NCI-H2029 treated with DMSO at 0.1 percent for 48 hours (cell line): Measurements from ENCODE around the gene SRSF3.
"Not testable (repeated sequence)": the region's sequence is repeated elsewhere in the genome, so short reads cannot be mapped to it uniquely, and the experiment has no call there.

Source experiments
- DNase-seq: peaks from one replicate; lab custom pipeline; 2025; lab: John Stamatoyannopoulos, UW

Gene SRSF3

DNA sequence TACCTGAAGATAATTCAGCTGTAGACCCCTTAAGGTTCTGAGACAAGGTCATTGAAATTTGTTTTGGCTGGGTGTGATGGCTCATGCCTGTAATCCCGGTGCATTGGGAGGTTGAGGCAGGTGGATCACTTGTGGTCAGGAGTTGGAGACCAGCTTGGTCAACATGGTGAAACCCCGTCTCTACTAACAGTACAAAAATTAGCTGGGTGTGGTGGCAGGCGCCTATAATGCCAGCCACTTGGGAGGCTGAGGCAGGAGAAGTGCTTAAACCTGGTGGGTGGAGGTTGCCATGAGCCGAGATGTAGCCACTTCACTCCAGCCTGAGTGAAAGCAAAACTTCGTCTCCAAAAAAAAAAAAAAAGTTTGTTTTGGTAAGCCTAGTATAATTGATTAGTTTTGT is 11.0 kb downstream of the SRSF3 start:
- no peak for DNase-seq

DNA sequence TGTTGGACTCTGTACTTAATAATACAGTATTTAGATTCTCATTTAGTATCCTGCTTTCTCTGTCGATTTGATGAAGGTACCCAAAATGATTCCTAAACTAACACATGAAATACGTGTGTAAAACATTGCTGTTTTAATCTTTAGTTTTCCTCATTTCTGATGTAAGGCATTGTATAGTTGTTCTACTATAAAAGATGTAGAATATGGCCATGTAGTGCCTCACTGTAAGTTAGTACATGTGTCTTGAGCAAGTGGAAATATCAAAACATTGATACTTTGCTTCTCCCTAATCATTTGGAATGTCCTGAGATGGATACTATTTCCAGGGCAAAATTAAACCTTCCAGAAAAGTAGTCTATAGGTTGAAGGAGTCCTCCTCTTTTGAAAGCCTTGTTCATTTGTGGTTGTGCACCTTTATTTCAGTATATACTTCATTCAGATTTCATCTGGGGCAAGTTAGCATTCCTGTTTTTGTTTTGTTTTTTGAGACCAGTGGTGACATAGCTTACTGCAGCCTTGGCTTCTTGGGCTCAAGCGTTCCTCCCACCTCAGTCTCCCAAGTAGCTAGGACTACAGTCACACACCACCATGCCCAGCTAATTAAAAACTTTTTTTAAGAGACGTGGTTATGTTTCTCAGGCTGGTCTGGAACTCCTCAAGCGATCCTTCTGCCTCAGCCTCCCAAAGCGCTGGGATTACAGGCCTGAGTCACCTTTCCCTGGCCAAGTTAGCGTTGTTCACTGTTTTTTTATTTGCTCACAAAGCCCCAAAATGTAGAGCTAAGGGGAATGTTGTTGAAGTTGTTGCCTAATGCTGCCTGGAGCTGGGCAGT is 11.6 kb downstream of the SRSF3 start:
- no peak for DNase-seq

DNA sequence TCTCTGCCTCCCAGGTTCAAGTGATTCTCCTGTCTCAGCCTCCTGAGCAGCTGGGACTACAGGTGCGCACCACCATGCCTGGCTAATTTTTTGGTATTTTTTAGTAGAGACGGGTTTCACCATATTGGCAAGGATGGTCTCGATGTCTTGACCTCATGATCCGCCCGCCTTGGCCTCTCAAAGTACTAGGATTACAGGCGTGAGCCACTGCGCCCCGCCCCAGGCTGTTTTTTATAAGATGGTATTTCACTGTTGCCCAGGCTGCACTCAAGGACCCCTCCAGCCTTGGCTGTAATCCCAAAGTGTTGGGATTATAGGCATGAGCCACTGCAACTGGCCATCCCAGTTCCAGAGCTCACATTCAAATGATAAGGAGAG is 13.1 kb downstream of the SRSF3 start:
- not testable (repeated sequence) for DNase-seq

DNA sequence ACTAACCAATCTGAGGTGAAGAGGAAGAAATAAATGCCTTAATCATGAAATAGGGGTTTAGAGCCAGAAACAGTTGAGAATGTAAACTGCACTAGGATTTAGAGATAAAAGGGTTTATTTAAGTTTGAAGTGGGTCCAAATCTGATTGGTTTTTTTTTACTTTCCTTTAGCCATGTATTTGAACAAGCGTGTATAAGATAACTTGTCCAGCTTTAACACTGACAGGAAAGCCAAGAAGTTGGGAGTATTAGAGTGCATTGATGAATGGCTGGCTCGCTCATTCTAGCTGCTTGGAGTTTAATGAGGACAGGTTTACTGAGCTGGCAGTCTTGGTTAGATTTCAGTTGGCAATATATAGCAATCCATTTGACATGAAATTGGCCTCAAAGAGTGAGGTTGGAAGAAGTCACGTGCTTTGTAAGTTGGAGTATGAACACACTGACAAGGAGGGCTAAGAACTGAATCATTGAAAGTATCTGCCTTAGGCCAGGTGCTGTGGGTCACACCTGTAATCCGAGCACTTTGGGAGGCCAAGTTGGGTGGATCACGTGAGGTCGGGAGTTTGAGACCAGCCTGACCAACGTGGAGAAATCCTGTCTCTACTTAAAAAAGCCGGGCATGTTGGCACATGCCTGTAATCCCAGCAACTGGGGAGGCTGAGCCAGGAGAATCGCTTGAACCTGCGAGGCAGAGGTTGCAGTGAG is 13.7 kb downstream of the SRSF3 start:
- no peak for DNase-seq

DNA sequence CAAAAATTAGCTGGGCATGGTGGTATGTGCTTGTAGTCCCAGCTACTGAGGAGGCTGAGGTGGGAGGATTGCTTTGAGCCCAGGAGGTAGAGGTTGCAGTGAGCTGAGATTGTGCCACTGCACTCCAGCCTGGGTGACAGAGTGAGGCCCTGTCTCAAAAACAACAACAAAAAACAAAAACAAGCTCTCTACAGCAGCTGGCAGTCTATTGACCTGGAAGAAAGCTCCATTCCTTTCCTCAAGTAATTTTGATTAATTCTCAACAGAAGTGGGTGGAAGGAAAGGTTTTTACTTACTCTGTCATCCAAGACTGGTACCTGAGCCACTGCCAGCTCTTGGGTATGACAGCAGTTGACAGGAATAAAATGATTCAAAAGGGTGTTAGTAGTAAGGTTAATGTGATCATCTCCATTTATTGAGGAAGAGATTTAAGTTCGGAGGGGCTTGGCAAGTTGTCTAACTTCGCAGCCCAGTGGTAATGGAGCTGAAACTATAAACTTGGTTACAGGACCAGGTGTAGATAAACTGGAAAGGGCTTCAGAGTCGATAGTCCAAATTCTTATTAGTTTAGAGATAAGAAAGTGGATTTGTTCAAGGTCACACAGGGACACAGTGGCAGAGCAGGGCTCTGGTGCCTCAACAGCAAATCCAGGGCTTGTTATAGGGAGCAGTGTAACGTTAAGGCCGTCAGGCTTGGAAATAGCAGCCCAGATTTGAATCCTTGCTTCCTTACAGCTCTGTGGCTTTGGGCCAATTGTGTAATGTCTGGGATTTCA is 14.8 kb downstream of the SRSF3 start:
- no peak for DNase-seq

DNA sequence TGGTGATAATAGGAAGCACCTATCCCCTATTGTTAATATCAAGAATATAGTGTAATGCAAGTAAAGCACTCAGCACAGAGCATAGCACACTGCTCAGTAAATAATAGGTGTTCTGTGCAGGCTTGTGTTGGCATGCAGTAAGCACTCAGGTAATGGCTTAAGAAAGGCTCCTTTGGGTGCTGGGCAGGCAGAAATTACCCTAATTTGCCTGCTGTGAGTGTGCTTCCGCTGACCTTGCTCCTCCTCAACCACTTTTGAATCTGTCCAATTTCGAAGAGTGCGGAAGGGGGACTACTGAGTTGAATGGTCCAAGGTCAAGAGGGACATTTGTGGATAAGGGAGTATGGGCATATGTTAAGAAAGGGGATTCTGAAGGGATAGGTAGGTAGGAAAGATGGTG is 15.4 kb downstream of the SRSF3 start:
- no peak for DNase-seq

DNA sequence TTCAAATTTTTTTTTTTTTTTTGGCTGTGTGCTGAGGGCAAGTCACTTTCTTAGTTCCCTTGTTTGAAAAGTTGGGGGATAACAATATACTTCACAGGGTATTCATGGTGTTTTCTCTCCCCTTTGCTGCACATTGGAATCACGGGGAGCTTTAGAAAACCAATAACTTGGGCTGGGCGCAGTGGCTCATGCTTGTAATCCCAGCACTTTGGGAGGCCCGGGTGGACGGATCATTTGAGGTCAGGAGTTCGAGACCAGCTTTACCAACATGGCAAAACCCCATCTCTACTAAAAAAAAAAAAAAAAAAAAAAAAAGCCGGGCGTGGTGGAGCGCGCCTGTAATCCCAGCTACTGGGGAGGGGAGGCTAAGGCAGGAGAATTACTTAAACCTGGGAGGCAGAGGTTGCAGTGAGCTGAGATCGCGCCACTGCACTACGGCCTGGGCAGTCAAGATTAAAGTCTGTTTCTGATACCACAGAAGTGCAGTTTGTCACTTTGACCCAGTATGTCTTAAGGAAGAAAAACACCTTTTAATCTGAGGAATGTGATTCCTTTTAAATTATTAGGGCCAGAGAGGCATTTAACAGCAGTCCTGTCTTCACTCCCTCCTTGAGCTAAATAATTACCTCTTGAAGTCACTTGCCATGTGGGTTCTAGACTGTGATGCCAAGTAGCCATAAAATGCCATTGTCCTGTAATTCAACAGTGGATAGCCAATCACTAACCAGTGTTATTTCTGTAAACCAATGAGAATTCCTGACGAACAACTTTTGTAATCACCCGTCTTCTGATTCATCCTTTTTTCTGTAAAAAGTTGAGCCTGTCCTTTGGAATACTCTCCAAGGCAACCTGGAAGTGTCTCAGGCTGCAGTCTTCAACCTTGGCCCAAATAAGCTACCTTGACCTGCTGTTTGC is 16.1 kb downstream of the SRSF3 start:
- DNase-seq, result no peak

DNA sequence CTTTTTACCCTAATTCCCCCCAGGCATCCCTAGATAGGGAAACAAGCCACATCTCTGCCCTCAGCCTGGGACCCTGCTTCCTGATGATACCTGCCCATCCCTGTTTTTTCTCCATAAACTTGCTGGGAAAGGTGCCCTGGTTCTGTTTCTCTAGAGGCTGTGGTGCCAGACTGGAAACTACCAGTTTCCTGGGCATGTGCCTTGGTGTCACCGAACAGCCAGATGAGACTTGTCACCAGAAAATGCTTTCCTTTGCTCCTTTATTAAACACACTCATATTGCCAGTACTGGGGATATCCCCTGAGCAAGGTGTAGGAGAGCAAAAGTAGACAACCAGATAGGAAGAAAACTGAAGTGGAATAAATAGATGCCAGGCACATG is 16.8 kb downstream of the SRSF3 start:
- DNase-seq, result no peak

DNA sequence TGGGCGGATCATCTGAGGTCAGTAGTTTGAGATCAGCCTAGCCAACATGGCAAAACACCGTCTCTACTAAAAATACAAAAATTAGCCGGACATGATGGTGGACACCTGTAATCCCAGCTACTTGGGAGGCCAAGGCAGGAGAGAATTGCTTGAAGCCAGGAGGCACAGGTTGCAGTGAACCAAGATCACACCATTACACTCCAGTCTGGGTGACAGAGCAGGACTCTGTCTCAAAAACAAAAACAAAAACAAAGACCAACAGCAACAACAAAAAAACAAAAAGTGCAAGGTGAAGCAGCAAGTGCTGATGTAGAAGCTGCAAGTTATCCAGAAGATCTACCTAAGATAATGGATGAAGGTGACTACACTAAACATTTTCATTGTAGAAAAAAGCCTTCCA is 17.5 kb downstream of the SRSF3 start:
- not testable (repeated sequence) for DNase-seq

DNA sequence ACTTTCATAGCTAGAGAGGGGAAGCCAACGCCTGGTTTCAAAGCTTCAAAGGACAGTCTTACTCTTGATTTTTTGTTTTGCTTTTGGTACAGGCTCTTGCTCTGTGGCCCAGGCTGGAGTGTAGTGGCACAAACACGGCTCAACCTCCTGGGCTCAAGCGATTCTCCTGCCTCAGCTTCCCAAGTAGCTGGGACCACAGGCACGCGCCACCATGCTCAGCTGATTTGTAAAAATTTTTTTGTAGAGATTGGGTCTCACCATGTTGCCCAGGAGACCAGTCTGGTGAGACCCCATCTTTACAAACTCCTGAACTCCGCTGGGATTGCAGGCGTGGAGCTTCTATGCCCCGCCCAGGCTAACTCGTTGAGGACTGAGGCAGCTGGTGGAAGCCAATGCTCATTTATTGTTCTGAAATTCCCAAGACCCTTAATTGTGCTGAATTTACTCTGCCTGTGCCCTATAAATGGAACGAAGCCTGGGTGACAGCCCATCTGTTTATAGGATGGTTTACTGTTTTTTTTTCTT is 18.0 kb downstream of the SRSF3 start:
- DNase-seq, result no peak

DNA sequence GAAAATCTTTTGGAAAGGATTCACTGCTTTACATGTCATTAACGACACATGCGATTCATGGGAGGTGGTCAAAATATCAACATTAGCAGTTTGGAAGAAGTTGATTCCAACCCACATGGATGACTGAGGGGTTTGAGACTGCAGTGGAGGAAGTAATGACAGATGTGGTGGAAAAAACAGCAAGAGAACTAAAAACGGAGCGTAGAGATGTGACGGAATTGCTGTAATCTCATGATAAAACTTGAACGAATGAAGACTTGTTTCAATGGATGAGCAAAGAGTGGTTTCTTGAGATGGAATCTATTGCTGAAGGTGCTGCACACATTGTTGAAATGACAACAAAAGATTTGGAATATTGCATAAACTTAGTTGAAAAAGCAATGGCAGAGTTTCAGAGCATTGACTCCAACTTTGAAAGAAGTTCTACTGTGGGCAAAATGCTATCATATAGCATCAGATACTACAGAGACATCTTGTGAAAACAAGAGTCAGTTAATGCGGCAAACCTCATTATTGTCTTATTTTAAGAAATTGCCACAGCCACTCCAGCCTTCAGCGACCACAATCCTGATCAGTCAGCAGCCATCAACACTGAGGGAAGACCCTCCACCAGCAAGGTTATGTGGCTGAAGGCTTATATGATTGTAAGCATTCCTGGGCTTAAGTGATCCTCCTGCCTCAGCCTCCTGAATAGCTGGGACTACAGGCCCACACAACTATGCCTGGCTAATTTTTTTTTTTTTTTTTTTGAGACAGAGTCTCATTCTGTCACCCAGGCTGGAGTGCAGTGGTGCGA is 19.2 kb downstream of the SRSF3 start:
- no peak for DNase-seq

DNA sequence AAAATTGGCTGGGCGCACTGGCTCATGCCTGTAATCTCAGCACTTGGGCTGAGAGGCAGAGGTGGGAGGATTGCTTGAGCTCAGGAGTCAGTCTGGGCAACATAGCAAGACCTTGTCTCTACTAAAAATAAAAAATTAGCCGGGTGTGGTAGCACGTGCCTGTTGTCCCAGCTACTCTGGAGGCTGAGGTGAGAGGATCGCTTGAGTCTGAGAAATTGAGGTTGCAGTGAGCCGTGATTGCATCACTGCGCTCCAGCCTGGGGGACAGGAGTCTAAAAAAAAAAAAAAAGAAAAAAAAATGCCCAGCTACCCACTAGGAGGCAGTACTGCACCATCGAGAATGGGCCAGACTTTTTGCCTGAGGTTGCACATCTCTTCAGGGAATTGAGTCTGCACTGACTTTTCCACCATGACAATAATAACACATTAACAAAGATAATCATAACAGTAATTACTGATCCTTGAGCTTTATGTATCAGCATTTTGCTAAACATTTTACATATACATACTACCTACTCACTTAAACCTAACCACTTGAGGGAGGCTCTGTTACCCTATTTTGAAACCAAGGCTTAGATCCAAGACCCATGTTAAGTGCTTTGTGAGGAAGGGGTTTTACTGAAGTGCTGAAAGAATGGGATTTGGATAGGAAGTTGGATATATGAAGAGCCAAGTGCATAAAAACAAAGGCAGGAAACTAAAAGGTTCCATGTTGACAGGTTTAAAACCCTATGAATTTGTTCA is 21.0 kb downstream of the SRSF3 start:
- DNase-seq, result peak; percentile 44

DNA sequence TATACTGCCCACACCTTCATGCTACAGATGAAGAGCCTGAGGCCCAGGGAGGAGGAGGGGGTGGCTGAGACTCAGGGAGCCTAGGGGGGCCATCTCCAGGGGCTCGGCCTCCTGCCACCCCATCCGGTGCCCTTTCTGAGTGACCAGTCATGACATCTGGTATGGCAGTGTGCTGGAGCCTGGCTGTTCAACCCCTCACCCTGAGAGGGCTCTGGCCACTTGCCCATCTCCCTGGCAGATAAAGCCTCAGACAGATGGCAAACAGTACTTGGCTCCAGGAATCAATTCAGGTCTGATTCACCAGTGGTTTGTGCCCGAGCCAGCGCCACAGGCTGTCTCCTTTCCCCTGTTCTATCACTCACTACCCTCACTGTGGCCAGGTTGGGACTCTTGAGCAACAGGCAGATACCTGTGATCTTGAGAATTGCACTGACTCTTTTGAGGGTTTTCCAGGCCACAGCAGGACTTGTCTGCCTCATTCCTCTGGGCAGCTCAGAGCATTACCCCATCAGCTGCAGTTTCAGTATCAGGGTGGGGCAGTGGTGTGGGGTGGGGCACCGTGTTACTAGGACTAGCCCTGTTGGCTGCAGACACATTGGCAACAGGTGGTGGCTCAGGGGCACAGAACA is 22.8 kb downstream of the SRSF3 start:
- DNase-seq, result peak; percentile 97

DNA sequence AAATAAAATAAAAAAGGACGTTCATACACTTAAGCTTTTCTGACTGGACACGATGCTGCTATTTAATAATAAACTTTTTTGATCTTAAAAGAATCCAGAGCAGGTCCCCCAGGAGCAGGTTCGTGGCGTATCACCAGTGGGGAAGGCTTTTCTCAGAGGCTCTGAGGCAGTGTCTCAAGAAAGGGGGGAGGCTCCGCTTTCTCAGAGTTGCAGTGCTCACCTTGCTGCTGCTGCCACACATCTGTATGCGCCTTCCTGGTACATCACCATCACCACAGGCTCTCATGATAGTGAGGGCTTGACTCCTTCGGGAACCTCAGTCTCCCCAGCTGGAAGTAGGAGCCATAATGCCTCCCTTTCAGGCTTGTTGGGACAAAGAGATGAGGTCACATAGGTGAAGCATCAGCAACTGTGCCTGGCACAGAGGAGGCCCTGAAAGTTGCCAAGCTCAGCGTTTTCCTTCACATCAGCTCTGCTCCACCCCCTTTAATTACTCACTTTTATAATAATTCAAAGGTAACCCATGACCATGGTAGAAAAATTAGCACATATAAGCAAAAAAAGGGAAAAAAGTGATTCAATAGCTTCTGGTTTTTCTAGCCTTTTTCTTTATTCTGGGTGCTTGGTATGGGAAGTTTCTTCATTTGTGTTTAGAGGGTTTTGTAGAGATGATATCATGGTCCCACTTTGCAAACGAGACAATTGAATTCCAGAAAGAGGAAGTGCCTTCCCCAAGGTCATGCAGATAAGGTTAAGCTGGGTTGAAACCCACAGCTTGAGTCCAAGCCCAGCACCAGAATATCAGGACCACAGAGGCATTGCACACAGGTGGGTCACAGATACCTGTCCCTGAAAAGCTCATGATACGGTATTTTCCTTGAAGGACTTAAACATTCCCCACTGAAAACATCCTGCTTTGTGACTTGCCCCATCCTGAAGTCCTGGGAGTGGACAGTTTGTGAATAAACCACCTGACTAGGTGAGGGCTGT is 24.5 kb downstream of the SRSF3 start:
- no peak for DNase-seq

DNA sequence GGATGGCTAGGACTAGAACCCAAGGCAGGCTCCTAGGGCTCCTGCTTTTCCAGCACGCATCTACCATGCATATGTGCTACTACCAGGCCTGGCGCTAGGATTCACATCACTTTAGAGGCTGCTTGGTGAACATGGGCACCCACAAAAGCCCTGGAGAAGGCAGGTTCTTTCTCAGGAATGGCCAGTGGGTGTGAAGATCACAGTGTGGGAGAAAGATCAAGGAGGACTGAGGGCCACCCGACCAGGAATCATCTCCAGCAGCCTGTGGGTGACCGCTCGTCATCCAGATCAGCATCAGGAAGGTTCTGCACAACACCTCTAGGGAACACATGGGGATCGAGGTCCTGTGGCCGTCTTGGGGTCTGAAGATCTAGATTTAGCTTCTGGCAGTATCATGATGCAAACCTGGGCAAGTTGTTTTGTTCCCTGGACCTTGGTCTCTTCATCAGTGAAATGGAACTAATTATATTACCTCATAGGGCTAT is 27.3 kb downstream of the SRSF3 start:
- DNase-seq, result no peak

DNA sequence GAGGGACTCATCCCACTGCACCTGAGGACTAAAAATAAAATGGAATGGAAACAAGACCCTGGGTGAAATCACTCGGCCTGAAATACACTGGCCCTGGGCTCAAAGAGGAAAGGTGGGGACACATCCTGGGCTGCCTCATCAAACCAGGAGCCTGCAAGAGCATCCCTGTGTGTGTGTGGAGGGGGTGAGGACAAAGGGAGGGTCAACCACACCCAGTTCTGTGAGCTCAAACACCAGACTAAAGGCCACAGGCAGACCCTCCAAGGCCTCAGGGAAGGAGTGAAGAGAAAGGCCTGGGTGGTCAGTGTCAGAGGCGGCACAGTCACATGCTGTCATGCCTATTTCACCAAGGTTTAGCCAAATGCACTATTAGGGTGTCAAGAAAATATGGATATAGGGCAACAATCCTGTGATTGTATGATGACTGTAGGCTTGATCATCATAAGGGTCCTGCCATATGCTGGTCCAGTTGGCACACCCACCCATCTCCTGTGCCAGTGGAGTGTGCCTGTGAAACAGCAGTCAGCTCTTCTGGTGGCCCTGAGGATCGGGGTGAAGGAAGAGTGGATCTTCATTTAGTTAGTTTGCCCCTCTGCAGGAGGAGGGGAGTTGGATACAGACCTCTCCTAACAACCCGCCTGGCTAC is 28.9 kb downstream of the SRSF3 start:
- DNase-seq, result no peak
